Stimulated activated CD4-positive, alpha-beta T cell treated with anti-CD3 and anti-CD28 coated beads, Interleukin-12 subunit alpha, Interleukin-12 subunit beta, amount 100 ng/mL, for 24 hours (primary cell): ENCODE results near the gene PPM1M.
"Not testable (repeated sequence)": the region's sequence is repeated elsewhere in the genome, so short reads cannot be mapped to it uniquely, and the experiment has no call there.

Source experiments
- DNase-seq, 2 experiments: peaks; one replicate each; pipeline ENCODE4 v3.0.0-alpha.2; 2020; ENCODE audit warnings: low read depth in 2 of 2

The PPM1M gene

GRCh38 chr3:52277071-52277964 is 31.8 kb downstream of the PPM1M start:
- peak; percentile 62 to 79 for DNase-seq

GRCh38 chr3:52277972-52278509 is 32.5 kb downstream of the PPM1M start:
- DNase-seq = peak in 1 of 2 experiments; percentile 45

GRCh38 chr3:52278510-52279069 is 33.0 kb downstream of the PPM1M start, which contains the start of gene WDR82:
Gene WDR82, minus strand, starts transcription at chr3:52278649. Its CDS starts 288 bp downstream, at chr3:52278361.
- peak; percentile 97 to 99 for DNase-seq

GRCh38 chr3:52279596-52279995 is 34.0 kb downstream of the PPM1M start:
- no peak for DNase-seq

GRCh38 chr3:52280050-52280461 is 34.5 kb downstream of the PPM1M start:
- DNase-seq = no peak

GRCh38 chr3:52281981-52282801 is 36.6 kb downstream of the PPM1M start:
- DNase-seq = no peak

- no peak for DNase-seq
Observed at GRCh38 chr3:52283306-52283705, 37.7 kb downstream of the PPM1M start.

GRCh38 chr3:52284051-52284450 is 38.5 kb downstream of the PPM1M start:
- DNase-seq = not testable (repeated sequence)

- DNase-seq = no peak
Observed at GRCh38 chr3:52286777-52287110, 41.2 kb downstream of the PPM1M start.

- no peak for DNase-seq
Observed at GRCh38 chr3:52288674-52289073, 43.1 kb downstream of the PPM1M start.

GRCh38 chr3:52289338-52289746 is 43.8 kb downstream of the PPM1M start:
- DNase-seq = no peak

GRCh38 chr3:52289747-52290595 is 44.4 kb downstream of the PPM1M start:
- DNase-seq = no peak

GRCh38 chr3:52290596-52291507 is 45.3 kb downstream of the PPM1M start:
- no peak for DNase-seq

- DNase-seq = peak in 1 of 2 experiments; percentile 20
Observed at GRCh38 chr3:52291508-52292181, 46.1 kb downstream of the PPM1M start.

- DNase-seq = no peak
Observed at GRCh38 chr3:52292247-52293065, 46.9 kb downstream of the PPM1M start.

GRCh38 chr3:52293491-52294319 is 48.1 kb downstream of the PPM1M start:
- DNase-seq = no peak

GRCh38 chr3:52294320-52295150 is 49.0 kb downstream of the PPM1M start:
- DNase-seq = no peak
